ENCODE results near the gene SEBOX.

SEBOX gene, protein sequence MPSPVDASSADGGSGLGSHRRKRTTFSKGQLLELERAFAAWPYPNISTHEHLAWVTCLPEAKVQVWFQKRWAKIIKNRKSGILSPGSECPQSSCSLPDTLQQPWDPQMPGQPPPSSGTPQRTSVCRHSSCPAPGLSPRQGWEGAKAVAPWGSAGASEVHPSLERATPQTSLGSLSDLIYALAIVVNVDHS

DNA sequence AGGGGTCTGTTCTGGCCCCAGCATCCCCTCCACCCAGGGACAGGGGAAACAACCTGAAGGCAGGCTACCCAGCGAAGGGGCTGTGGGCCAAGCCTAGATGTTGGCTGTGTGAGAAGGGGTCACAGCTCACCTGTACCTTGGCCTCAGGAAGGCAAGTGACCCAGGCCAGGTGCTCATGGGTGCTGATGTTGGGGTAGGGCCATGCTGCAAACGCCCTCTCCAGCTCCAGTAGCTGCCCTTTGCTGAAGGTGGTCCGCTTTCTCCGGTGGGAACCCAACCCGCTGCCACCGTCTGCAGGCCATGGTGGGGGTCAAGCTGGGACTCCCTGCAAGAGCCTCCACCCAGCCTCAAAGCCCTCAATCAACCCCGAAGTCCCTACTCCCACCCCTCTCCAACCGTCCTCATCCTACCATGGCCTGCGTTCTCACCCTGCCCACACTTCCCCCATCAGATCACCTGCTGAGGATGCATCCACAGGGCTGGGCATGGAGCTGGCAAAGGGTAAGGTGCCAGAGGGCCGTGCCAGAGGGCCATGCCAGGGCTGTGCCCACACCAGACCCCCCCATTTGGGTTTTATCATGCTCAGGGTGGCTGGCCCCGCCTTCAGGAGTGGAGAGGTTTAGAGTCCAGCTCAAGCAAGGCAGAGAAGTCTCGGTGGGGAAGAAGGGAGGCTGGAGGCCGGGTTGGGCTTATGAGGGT is at the start of gene SEBOX:
Gene SEBOX, minus strand, starts transcription at position 535 of the 699 bp plus-strand sequence. Its CDS starts 48 bp downstream, at position 487.
- no peak for DNase-seq (ENCODE audit: low read depth in 2 of 3, low spot score in 2 of 3)

- no peak for DNase-seq (ENCODE audit: low read depth in 2 of 3, low spot score in 2 of 3)
These were observed 48.8 kb upstream of the SEBOX start for GRCh38 chr17:28413804-28414203.

GRCh38 chr17:28412099-28412498 is 47.1 kb upstream of the SEBOX start:
- DNase-seq (ENCODE audit: low read depth in 2 of 3, low spot score in 2 of 3) = no peak

GRCh38 chr17:28407974-28408306 is 42.9 kb upstream of the SEBOX start:
- DNase-seq (ENCODE audit: low read depth in 2 of 3, low spot score in 2 of 3) = no peak

DNA sequence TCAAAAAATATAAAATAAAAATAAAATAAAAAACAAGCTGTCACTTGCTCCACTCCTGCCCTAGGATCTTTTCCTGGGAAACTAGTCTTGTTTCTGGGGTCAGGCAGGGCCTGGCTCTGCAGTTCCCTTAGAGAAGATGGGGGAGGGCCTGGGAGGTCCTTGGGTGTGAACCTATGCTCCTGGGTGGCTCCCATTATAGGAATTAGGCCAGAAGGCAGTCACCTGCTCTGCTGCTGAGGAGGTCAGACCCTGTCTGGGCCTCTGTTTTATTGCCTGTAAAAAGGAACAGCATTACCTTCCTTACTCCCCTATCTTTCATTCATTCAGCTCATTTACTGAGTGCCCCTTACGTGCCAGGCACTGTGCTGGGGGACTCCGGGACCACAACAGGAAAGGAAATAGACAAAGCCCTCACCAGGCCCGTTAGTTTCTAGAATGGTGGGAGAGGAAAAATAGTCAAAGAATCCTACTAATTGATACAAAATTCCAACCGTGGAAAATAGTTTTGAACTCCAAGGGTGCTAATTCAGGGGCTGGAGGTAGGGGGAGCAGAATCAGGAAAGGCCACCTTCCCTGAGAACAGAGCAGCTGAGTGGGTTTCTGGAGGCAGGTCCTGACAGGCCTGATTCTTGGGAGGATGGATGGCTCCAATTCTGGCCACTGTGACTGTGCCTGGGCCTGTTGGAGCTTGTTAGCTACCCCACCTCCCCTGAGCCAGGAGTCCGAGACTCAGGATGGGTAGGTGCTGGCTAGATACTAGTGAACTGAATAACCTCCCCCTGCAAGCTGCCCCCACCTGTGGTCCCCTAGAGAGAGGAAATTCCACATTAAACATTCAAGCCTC is 42.4 kb upstream of the SEBOX start:
- DNase-seq (ENCODE audit: low read depth in 2 of 3, low spot score in 2 of 3) = no peak

DNA sequence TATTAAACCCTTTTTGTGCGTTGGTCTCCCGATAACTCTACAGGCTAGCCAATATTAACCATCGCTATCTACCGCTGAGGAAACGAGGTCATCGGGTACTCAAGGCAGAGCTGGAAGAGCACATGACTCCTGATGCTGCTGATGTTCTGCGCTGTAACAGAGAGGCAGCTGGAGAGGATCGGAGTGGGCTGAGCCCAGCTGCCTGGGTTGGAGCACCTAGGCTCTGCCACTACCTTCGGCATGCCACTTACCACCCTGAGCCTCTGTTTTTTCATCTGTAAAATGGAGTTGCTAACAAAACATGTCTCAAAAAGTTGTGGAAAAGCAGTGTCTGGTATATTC is 41.4 kb upstream of the SEBOX start:
- no peak for DNase-seq (ENCODE audit: low read depth in 2 of 3, low spot score in 2 of 3)

DNA sequence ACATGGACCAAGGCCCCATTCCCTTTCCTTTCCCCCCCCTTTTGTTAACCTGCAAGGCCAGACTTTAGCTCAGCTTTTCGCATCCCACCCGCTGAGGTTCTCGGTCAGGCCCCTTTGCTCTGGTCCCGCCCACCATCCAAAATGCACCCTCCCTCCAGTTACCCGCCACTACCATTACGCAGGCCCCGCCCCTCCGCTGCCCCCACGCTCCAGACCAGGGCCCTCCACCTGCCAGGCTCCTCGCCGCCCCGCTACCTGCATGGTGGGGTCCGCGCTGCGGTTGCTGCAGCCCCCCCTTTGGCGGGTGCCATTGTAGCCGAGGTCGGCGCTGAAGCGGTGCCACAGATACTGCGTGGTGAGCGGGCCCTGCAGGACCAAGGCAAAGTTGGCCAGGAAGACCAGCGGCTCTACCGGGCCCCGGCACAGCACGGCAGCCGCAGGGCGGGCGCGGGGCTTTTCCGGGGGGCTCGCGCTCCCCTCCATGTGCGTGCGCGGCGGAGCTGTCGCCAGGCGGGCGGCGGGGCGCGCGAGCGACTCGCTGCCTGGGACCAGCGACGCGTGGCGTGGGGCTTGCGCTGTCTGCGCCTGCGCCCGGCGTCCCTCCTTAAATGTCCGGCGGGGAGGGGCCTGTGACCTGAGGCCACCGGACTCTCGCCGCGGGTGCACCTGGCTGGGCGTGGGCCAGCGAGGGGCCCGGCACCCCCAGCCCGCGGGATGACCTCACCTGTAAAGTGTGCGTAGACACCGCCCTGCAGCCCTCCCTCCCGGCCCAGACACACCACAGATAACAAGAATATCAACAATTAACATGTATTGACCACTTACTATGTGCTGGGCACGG is 40.9 kb upstream of the SEBOX start, which contains the start of gene SLC46A1:
Gene SLC46A1, minus strand, starts transcription at position 581 of the 841 bp plus-strand sequence. Its CDS starts 98 bp downstream, at position 483.
- DNase-seq (ENCODE audit: low read depth in 2 of 3, low spot score in 2 of 3) = peak in 2 of 3 experiments; percentile 40 to 52

GRCh38 chr17:28404812-28405570 is 40.0 kb upstream of the SEBOX start:
- DNase-seq (ENCODE audit: low read depth in 2 of 3, low spot score in 2 of 3) = no peak

- no peak for DNase-seq (ENCODE audit: low read depth in 2 of 3, low spot score in 2 of 3)
These were observed 39.4 kb upstream of the SEBOX start for GRCh38 chr17:28404461-28404811.

- no peak for DNase-seq (ENCODE audit: low read depth in 2 of 3, low spot score in 2 of 3)
These were observed 39.0 kb upstream of the SEBOX start for GRCh38 chr17:28404007-28404406.

DNA sequence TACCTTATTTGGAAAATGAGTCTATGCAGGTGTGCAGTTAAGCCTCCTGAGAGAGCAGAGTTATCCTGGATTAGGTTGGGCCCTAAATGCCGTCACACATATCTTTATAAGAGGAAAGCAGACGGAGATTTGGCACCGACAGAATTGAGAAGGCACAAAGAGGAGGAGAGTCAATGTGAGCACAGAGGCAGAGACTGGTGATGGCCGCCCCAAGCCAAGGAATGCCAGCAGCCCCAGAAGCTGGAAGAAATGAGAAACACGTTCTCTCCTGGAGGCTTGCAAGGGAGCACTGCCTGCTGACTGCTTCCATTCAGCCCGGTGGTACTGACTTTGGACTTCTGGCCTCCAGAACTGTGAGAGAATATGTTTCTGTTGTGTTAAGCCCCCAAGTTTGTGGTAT is 37.8 kb upstream of the SEBOX start:
- no peak for DNase-seq (ENCODE audit: low read depth in 2 of 3, low spot score in 2 of 3)

DNA sequence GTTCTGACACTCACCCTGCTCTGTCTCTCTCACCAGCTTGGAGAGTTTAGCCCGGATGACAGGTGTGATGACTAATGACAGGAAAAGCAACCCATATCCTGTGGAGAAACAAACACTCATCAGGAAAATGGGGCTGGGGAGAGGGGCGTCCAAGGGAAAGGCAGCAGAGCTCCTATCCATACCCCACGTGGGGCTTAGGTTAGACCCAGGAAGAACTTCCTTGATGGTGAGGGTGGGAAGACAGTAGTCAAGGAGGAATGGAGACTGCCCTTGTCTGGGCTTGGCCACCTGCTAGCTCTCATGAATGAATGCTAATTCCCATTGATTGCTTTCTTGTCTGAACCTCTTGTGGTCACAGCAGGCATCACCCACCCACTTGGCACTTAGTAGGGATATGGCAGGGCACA is 37.2 kb upstream of the SEBOX start:
- no peak for DNase-seq (ENCODE audit: low read depth in 2 of 3, low spot score in 2 of 3)

GRCh38 chr17:28399808-28400207 is 34.8 kb upstream of the SEBOX start:
- no peak for DNase-seq (ENCODE audit: low read depth in 2 of 3, low spot score in 2 of 3)

DNA sequence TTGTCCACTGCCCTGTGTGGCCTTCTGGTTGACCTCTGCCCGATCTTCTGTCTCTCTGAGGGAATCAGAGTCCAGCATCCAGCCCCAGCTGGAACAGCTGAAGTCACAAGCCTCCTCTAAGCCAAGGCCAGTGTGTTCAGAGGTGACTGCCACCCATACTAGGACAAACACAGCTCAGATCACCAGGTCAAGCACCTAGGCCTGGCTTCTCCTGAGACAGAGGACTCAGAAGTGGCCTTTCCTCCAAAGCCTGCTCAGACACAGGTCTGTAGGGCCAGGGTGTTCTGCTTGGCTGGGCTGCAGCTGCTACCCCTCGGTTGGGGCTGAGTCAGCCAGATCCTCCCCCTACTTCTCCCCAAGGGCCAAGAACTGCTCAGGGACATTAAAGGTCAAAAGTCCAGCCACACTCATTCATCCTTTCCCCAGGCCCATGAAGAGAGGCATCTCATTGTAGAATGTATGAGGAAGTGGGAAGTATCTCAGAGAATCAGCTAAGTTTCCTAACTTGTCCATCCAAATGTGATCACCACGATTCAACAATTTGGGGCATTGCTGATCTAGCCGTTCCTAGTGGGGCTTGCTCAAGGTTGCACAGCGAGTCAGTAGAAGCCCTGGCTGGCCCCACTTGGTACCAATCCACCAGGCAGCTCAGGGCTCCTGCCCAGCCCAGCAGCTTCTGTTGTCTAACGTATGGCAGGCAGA is 33.4 kb upstream of the SEBOX start:
- DNase-seq (ENCODE audit: low read depth in 2 of 3, low spot score in 2 of 3) = no peak

DNA sequence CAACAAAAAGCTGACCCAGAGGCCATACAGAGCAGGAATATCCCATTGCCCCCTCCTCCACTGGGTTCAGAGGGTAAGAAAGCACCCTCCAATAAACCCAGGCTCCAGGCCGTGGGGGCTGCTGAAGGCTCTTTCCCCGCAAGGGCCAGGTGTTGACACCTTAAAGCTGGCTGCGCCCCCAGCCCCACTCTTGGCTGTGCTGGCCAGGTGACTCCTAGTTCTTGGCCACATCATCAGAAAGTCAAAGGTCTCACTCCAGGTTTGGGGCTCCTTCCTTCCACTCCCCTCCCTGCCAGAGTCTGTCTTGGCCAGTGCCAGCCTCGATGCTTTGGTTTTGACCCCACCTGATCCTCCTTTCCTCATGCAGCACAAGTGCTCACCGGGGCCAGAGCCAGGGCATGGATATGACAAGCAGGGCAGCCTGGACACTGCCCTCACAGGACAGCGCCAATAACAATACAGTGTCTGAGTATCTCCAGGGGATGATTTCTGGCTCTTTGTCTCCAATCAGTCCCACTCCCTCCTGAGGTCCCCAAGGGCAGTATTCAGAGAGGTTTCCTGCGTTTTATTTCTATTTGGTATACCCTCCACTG is 32.8 kb upstream of the SEBOX start:
- DNase-seq (ENCODE audit: low read depth in 2 of 3, low spot score in 2 of 3) = no peak

- DNase-seq (ENCODE audit: low read depth in 2 of 3, low spot score in 2 of 3) = no peak
These were observed 32.3 kb upstream of the SEBOX start for GRCh38 chr17:28397275-28397674.

- DNase-seq (ENCODE audit: low read depth in 2 of 3, low spot score in 2 of 3) = no peak
These were observed 31.7 kb upstream of the SEBOX start for GRCh38 chr17:28396635-28397239.

DNA sequence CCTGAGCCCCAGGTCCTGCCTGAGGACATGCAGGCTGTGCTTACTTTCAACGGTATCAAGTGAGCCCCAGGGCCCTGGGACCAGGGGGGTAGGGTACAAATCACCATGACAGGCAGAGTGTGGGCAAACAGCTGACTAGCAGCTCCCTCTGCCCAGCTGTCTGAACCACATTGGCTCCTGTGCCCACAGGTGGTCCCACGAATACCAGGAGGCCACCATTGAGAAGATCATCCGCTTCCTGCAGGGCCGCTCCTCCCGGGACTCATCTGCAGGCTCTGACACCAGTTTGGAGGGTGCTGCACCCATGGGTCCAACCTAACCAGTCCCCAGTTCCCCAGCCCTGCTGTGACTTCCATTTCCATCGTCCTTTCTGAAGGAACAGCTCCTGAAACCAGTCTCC is 31.0 kb upstream of the SEBOX start:
- no peak for DNase-seq (ENCODE audit: low read depth in 2 of 3, low spot score in 2 of 3)

GRCh38 chr17:28395426-28395825 is 30.4 kb upstream of the SEBOX start:
- no peak for DNase-seq (ENCODE audit: low read depth in 2 of 3, low spot score in 2 of 3)

All from activated CD8-positive, alpha-beta memory T cell treated with anti-CD3 and anti-CD28 coated beads for 48 hours (primary cell).